T-helper 1 cell (primary cell): ENCODE measurements around the gene EIF3F.

Experiments used
- DNase-seq, 5 donors: peaks; one replicate each; pipeline ENCODE4 v3.0.0-alpha.2; 2012 to 2020

Gene EIF3F

GRCh38 chr11:8040261-8040920 lies 53.3 kb downstream of the EIF3F start:
- no peak for DNase-seq

- no peak for DNase-seq
Observed at GRCh38 chr11:8040921-8041285, 53.8 kb downstream of the EIF3F start.

- DNase-seq = no peak
Observed at GRCh38 chr11:8041576-8041975, 54.4 kb downstream of the EIF3F start.

- no peak for DNase-seq
Observed at GRCh38 chr11:8043756-8044155, 56.6 kb downstream of the EIF3F start.

GRCh38 chr11:8045839-8046238 lies 58.7 kb downstream of the EIF3F start:
- DNase-seq = no peak

GRCh38 chr11:8047382-8047781 lies 60.2 kb downstream of the EIF3F start:
- DNase-seq = no peak

GRCh38 chr11:8049084-8049483 lies 61.9 kb downstream of the EIF3F start:
- DNase-seq = no peak
